Chondrocyte (in vitro differentiated cells): ENCODE measurements around the gene CAPS. TPM values are rescaled to one million over a fixed set of nuclear protein-coding genes. Genes with fewer than 3 reads are reported as not detected.
A peak's percentile ranks its signal among the peaks of the same experiment; 100 is the strongest.

Experiments used
- DNase-seq: peaks from one replicate; pipeline ENCODE4 v3.0.0; 2021; ENCODE audit warnings: mixed read lengths, low spot score
- H3K27ac Mint-ChIP-seq: one replicate; pipeline ENCODE4 v1.8.0; 2021; ENCODE audit warnings: mild to moderate bottlenecking, moderate library complexity, mixed read lengths; ENCODE audit not compliant: unreplicated experiment
- H3K27me3 Mint-ChIP-seq: 2 replicates; pipeline ENCODE4 v1.8.0; 2021; ENCODE audit warnings: low read depth, mixed read lengths
- H3K36me3 Mint-ChIP-seq: 2 replicates; pipeline ENCODE4 v1.8.0; 2021; ENCODE audit warnings: low read depth, mixed read lengths
- H3K4me1 Mint-ChIP-seq: 2 replicates; pipeline ENCODE4 v1.8.0; 2021; ENCODE audit warnings: low read depth, mild to moderate bottlenecking, mixed read lengths
- H3K4me3 Mint-ChIP-seq: one replicate; pipeline ENCODE4 v1.8.0; 2021; ENCODE audit warnings: mild to moderate bottlenecking, moderate library complexity, mixed read lengths; ENCODE audit not compliant: unreplicated experiment
- H3K9me3 Mint-ChIP-seq: 2 replicates; pipeline ENCODE4 v1.8.0; 2021; ENCODE audit warnings: low read depth, mixed read lengths
- CTCF ChIP-seq: fragments of 200-600 bp; sonication (generic); IDR thresholded peaks from 2 replicates; pipeline ENCODE4 v1.5.0; 2021; ENCODE audit warnings: antibody characterized with exemption, mild to moderate bottlenecking, moderate library complexity
- total RNA-seq: library from RNA; stranded (reverse); gene quantifications from 3 replicates; pipeline ENCODE4 v1.2.1, GENCODE V29; 2021

Gene CAPS
- total RNA-seq, 1 donor from 2014 or later = 7.2 TPM

- Mint-ChIP-seq H3K27ac (no peak overlapping the region), H3K4me3 (no peak overlapping the region), H3K9me3 (no peaks in the 10 kb centered on the region), H3K27me3 (no peaks in the 10 kb centered on the region), H3K36me3 (peaks cover 5% of the 10 kb centered on the region), H3K4me1 (peaks cover 25% of the 10 kb centered on the region)
- TF ChIP-seq CTCF = no peak
- no peak for DNase-seq
Measured at GRCh38 chr19:5933391-5934068, 19.5 kb downstream of the CAPS start.

GRCh38 chr19:5934069-5934401, 20.0 kb downstream of the CAPS start:
- no peak for DNase-seq
- Mint-ChIP-seq H3K4me1 (peaks cover 25% of the 10 kb centered on the region), H3K36me3 (peaks cover 1% of the 10 kb centered on the region), H3K9me3 (no peaks in the 10 kb centered on the region), H3K27ac (peak overlapping the region; percentile 54), H3K27me3 (no peaks in the 10 kb centered on the region), H3K4me3 (no peak overlapping the region)
- no peak for TF ChIP-seq CTCF

GRCh38 chr19:5934774-5935472, 20.9 kb downstream of the CAPS start:
- H3K9me3 Mint-ChIP-seq = no peaks in the 10 kb centered on the region
- no peaks in the 10 kb centered on the region for H3K27me3 Mint-ChIP-seq
- TF ChIP-seq CTCF = no peak
- no peak for DNase-seq
- peak overlapping the region; percentile 85 for H3K27ac Mint-ChIP-seq
- H3K4me1 Mint-ChIP-seq = peaks cover 25% of the 10 kb centered on the region
- H3K36me3 Mint-ChIP-seq = peaks cover 5% of the 10 kb centered on the region
- H3K4me3 Mint-ChIP-seq = no peak overlapping the region

- Mint-ChIP-seq H3K9me3 (no peaks in the 10 kb centered on the region), H3K4me3 (no peak overlapping the region), H3K27ac (peak overlapping the region; percentile 85), H3K4me1 (peaks cover 25% of the 10 kb centered on the region), H3K36me3 (peaks cover 6% of the 10 kb centered on the region), H3K27me3 (no peaks in the 10 kb centered on the region)
- DNase-seq = no peak
- TF ChIP-seq CTCF = no peak
Measured at GRCh38 chr19:5935473-5936291, 21.6 kb downstream of the CAPS start.

- peaks cover 8% of the 10 kb centered on the region for H3K36me3 Mint-ChIP-seq
- no peak overlapping the region for H3K4me3 Mint-ChIP-seq
- peak overlapping the region; percentile 85 for H3K27ac Mint-ChIP-seq
- no peaks in the 10 kb centered on the region for H3K27me3 Mint-ChIP-seq
- peaks cover 25% of the 10 kb centered on the region for H3K4me1 Mint-ChIP-seq
- no peak for TF ChIP-seq CTCF
- H3K9me3 Mint-ChIP-seq = no peaks in the 10 kb centered on the region
- no peak for DNase-seq
Measured at GRCh38 chr19:5936292-5936592, 22.2 kb downstream of the CAPS start.
